Adrenal gland (tissue), 12 donors: ENCODE measurements around the gene TP53BP2. TPM values are rescaled to one million over a fixed set of nuclear protein-coding genes. Genes with fewer than 3 reads are reported as not detected.
"Not testable (repeated sequence)": the region's sequence is repeated elsewhere in the genome, so short reads cannot be mapped to it uniquely, and the experiment has no call there.

Experiments used
- DNase-seq, 7 donors: peaks; one replicate each; pipeline ENCODE4 v3.0.0-alpha.2; 2019 to 2020
- H3K27ac ChIP-seq, 5 donors: fragments of 200-600 bp; sonication (generic) in 4 of 5; 1 replicate in 3 of 5; 2 replicates in 2 of 5; pipeline versions ENCODE4 v1.5.1 to v1.8.0; 2016 to 2020; ENCODE audit warnings: mild to moderate bottlenecking in 1 of 5
- H3K27me3 ChIP-seq: fragments of 200-600 bp; 2 replicates; pipeline ENCODE4 v1.8.0; 2021
- H3K36me3 ChIP-seq, 2 donors: fragments of 200-600 bp; replicated peaks in 1 of 2; 1 replicate in 1 of 2; 2 replicates in 1 of 2; pipeline versions ENCODE4 v1.5.1 to v1.8.0; 2018 to 2022
- H3K4me1 ChIP-seq, 2 donors: fragments of 200-600 bp; replicated peaks in 1 of 2; 1 replicate in 1 of 2; 2 replicates in 1 of 2; pipeline versions ENCODE4 v1.5.1 to v1.8.0; 2018 to 2021
- H3K4me3 ChIP-seq, 4 donors: fragments of 200-600 bp; sonication (generic) in 3 of 4; one replicate each; pipeline ENCODE4 v1.5.1; 2016 to 2018
- H3K9me3 ChIP-seq, 3 donors: fragments of 200-600 bp; sonication (generic) in 1 of 3; replicated peaks in 1 of 3; 1 replicate in 2 of 3; 2 replicates in 1 of 3; pipeline versions ENCODE4 v1.5.1 to v1.8.0; 2016 to 2021
- POLR2A ChIP-seq, 2 donors: fragments of 450-650 bp; IDR thresholded peaks; one replicate each; pipeline ENCODE4 v1.6.1; 2017; ENCODE audit warnings: antibody characterized with exemption in 2 of 2, mild to moderate bottlenecking in 2 of 2, moderate library complexity in 1 of 2
- WGBS, 4 donors: extraction: QIAGEN DNeasy Blood & Tissue Kit in 2 of 4; methylation state at CpG; one replicate each; pipeline versions ENCODE4 v1.1.5 to v1.1.7; 2013 to 2017; 5-methylcytosine and 5-hydroxymethylcytosine counted together
- intact Hi-C, 2 donors: fragments of 100-400 bp; cut with DNase I; formaldehyde crosslinking; loops; one replicate each; pipeline versions ENCODE4 v1.14.1 to v1.15.0; 2022 to 2023
- polyA plus RNA-seq, 3 donors: library from polyadenylated mRNA; stranded (reverse); fragments of 200-250 nt in 2 of 3; fragments of 350-450 nt in 1 of 3; fragmentation: Illumina TruSeq in 1 of 3; extraction: RNeasy Lipid Tissue Mini Kit (QIAGEN cat#74804) in 1 of 3; gene quantifications; one replicate each; pipeline ENCODE4 v1.2.3, GENCODE V29; 2013 to 2014
- total RNA-seq, 9 donors: library from RNA; depleted of rRNA in 4 of 9; stranded (reverse); fragments of >200 nt in 4 of 9; fragments of 120-200 nt in 1 of 9; fragmentation: NEBNext Ultra II Directional in 1 of 9; extraction: Animal tissue kit (Norgen Biotek cat#: 25700) in 1 of 9; gene quantifications; one replicate each; pipeline versions ENCODE4 v1.1.0 to v1.2.4, GENCODE V29; 2013 to 2023
- TF ChIP-seq, protein P1 (sequence below), 6 experiments: fragments of 450-650 bp in 4 of 6; fragments of 200-600 bp in 2 of 6; sonication (generic) in 1 of 6; IDR thresholded peaks; 1 replicate in 5 of 6; 2 replicates in 1 of 6; pipeline versions ENCODE4 v1.5.1 to v1.8.0; 2016 to 2021; ENCODE audit warnings: antibody characterized with exemption in 6 of 6, mild to moderate bottlenecking in 2 of 6, moderate library complexity in 1 of 6
- donor health status: healthy with polysubstance abuse.
- donor health status: Bipolar disorder and iron deficiency.
- donor health status: DM: yes; HTN: yes; CAD: no.
- donor health status: DM: no; HTN: no; CAD: no.
- donor health status: DM: no; HTN: no; CAD: no.
- donor health status: DM: yes; HTN: yes; CAD: no.

TP53BP2 gene
- total and polyA plus RNA-seq, 12 donors, result 6.0 to 38.5 (median 24.0) TPM

DNA sequence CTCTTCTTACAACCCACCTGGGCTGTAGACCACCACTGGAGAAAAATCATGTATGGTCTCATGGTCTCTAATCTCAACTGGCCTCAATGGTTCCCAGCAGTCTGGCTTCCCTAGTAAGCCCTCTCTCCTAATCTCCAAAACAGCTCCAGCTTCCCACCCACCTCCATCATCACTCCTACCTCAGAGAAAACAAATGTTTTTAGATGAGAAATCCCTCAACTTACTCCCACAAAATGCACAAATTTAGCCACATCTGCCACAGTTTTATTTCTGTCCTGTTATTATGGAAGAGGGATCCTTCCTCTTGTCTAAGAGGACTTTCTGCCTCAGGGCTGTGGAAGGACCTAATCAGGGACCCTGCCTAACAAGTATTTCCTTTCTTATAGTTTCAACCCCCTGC, 32.1 kb downstream of the TP53BP2 start:
- H3K36me3 ChIP-seq, result peaks cover 0 to 10% of the 10 kb centered on the region in 2 donors
- intact Hi-C loops, result no loop called here

DNA sequence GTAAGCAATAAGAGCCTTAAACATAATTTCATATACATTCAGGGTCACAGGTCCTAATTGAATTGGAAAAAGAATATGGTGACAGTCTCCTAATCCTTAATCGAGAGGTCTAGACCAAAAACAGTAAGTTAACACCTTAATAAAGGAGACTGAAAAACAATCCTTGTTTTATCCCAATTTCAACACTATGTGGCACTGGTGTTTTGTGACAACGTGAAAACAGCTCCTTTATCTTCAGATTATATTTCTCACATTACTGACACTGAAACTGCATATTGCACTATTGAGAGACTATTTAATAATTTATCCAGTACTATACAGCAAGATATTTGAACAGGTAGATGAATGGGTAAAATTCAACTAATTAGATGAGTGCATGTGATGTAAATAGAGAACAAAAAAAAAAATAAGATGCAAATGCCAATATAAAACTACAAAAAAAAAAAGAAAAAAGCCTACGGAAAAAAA, 34.1 kb downstream of the TP53BP2 start:
- 40 to 44% (median 42%) methylated on average over 3 of the region's 3 CpGs for WGBS, 4 donors
- Histone ChIP-seq H3K27ac (no peak overlapping the region), H3K4me1 (peaks cover 0 to 9% of the 10 kb centered on the region in 2 donors), H3K27me3 (no peaks in the 10 kb centered on the region), H3K36me3 (peaks cover 0 to 10% of the 10 kb centered on the region in 2 donors), H3K9me3 (no peaks in the 10 kb centered on the region), H3K4me3 (no peak overlapping the region)
- DNase-seq, result no peak
- TF ChIP-seq, protein P1, sequence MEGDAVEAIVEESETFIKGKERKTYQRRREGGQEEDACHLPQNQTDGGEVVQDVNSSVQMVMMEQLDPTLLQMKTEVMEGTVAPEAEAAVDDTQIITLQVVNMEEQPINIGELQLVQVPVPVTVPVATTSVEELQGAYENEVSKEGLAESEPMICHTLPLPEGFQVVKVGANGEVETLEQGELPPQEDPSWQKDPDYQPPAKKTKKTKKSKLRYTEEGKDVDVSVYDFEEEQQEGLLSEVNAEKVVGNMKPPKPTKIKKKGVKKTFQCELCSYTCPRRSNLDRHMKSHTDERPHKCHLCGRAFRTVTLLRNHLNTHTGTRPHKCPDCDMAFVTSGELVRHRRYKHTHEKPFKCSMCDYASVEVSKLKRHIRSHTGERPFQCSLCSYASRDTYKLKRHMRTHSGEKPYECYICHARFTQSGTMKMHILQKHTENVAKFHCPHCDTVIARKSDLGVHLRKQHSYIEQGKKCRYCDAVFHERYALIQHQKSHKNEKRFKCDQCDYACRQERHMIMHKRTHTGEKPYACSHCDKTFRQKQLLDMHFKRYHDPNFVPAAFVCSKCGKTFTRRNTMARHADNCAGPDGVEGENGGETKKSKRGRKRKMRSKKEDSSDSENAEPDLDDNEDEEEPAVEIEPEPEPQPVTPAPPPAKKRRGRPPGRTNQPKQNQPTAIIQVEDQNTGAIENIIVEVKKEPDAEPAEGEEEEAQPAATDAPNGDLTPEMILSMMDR (IDR thresholded peaks at IDR 0.05), result peak; percentile 35 to 86 (median 65)
- no peak for TF ChIP-seq POLR2A (IDR thresholded peaks at IDR 0.05)
- intact Hi-C loops, result no loop called here

More for the DNA sequence above, 32.1 kb downstream of the TP53BP2 start:
- Histone ChIP-seq H3K4me3 (no peak overlapping the region), H3K9me3 (no peaks in the 10 kb centered on the region), H3K4me1 (peaks cover 0 to 9% of the 10 kb centered on the region in 2 donors), H3K27me3 (no peaks in the 10 kb centered on the region), H3K27ac (no peak overlapping the region)
- no peak for TF ChIP-seq POLR2A (IDR thresholded peaks at IDR 0.05)
- TF ChIP-seq, protein P1 (IDR thresholded peaks at IDR 0.05), result no peak
- no peak for DNase-seq

DNA sequence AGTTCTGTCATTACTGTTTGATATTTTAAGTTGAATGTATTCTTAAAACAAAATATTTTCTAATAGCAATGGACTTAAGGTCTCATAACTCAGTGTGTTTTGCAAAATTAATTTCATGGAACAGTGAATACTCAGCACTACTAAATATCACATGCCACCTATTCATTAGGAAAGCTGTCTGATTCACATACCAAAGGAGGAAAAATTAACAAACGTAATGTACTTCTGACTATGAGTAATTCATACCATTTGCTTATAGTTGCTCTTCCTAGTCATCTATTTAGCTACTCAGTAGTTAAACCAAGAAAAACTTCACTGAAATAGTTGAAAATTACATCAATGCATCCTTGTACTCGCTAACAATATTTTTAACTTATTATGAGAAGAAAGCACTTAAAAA, 35.2 kb downstream of the TP53BP2 start:
- Histone ChIP-seq H3K4me3 (no peak overlapping the region), H3K36me3 (peaks cover 0 to 10% of the 10 kb centered on the region in 2 donors), H3K27ac (no peak overlapping the region), H3K9me3 (no peaks in the 10 kb centered on the region), H3K4me1 (peaks cover 0 to 6% of the 10 kb centered on the region in 2 donors), H3K27me3 (no peaks in the 10 kb centered on the region)
- WGBS, 4 donors, result 79 to 87% (median 82%) methylated on average over 2 of the region's 2 CpGs
- intact Hi-C loops, result no loop called here
- no peak for TF ChIP-seq POLR2A (IDR thresholded peaks at IDR 0.05)
- no peak for DNase-seq

DNA sequence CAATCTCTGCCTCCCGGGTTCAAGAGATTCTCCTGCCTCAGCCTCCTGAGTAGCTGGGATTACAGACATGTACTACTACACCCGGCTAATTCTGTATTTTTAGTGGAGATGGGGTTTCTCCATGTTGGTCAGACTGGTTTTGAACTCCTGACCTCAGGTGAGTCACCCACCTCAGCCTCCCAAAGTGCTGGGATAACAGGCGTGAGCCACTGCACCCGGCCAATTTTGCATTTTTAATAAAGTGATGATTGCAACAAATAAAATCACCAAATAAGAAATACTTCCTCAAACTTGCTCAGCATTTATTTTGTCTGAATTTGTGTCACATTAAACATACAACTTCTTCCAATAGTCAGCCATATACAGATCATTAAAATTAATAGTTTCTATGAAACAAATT, 35.8 kb downstream of the TP53BP2 start:
- peaks cover 0 to 10% of the 10 kb centered on the region in 2 donors for H3K36me3 ChIP-seq
- 67 to 78% (median 76%) methylated on average over 4 of the region's 4 CpGs for WGBS, 4 donors

DNA sequence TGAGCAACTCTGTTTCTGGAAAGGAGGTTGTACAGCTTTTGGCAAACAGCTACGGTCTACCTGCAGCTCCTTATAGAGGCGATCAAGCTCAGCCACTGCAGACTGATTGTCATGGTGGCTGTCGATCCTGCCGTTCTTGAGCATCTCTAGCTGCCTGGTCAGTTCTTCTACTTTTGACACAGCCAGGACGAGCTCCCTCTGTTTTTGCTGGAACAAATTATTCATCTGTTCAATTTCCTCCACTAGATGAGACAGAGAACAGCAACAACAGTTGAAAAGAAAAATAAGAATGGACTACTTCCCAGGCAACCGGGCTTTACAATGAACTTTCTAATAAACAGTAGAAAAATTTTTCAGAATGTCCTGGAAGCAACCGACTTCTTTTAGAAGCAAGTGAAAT, 42.5 kb downstream of the TP53BP2 start:
- no peaks in the 10 kb centered on the region for H3K9me3 ChIP-seq
- no peak for DNase-seq
- intact Hi-C loops, result no loop called here
- WGBS, 4 donors, result 94 to 97% (median 94%) methylated on average over 7 of the region's 7 CpGs
- H3K4me1 ChIP-seq, result no peaks in the 10 kb centered on the region
- H3K4me3 ChIP-seq, result no peak overlapping the region
- TF ChIP-seq, protein P1 (IDR thresholded peaks at IDR 0.05), result no peak
- TF ChIP-seq POLR2A (IDR thresholded peaks at IDR 0.05), result no peak
- H3K27ac ChIP-seq, result no peak overlapping the region
- peaks cover 0 to 44% of the 10 kb centered on the region in 2 donors for H3K36me3 ChIP-seq
- no peaks in the 10 kb centered on the region for H3K27me3 ChIP-seq

More for the DNA sequence above, 35.8 kb downstream of the TP53BP2 start:
- intact Hi-C loops, H3K9me3 ChIP-seq, H3K4me3 ChIP-seq, H3K27ac ChIP-seq, H3K27me3 ChIP-seq, DNase-seq, H3K4me1 ChIP-seq: not testable (repeated sequence)
